Subcutaneous adipose tissue (tissue), 4 donors: Measurements from ENCODE around the gene MT1M. TPM values are rescaled to one million over a fixed set of nuclear protein-coding genes. Genes with fewer than 3 reads are reported as not detected.

ENCODE experiments used
- total RNA-seq, 4 donors: library from RNA; depleted of rRNA; stranded (reverse); fragments of >200 nt; gene quantifications; one replicate each; pipeline ENCODE4 v1.1.0, GENCODE V29; 2016
- TF ChIP-seq, protein P1 (sequence below): fragments of 450-650 bp; IDR thresholded peaks from one replicate; pipeline ENCODE4 v1.5.1; 2016; ENCODE audit warnings: low read depth, mild to moderate bottlenecking, control low read depth, antibody characterized with exemption, moderate library complexity

The MT1M gene
- total RNA-seq, 4 donors from 2014 or later: 15.1 to 485 (median 52.6) TPM

DNA sequence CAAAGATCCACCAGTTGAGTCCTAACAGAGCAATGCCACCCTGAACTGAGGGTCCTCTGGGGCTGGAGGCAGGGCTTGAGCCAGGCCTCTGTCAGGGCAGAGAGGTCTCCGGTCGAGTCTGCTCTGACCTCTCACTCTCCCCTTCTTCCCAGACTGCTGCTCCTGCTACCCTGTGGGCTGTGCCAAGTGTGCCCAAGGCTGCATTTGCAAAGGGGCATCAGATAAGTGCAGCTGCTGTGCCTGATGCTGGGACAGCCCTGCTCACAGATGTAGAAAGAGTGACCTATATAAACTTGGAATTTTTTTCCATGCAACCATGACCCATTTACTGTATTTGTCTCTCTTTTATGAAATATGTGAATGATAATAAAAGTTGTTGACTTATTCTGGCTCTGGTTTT lies 16.8 kb downstream of the MT1M start:
- TF ChIP-seq, protein P1, sequence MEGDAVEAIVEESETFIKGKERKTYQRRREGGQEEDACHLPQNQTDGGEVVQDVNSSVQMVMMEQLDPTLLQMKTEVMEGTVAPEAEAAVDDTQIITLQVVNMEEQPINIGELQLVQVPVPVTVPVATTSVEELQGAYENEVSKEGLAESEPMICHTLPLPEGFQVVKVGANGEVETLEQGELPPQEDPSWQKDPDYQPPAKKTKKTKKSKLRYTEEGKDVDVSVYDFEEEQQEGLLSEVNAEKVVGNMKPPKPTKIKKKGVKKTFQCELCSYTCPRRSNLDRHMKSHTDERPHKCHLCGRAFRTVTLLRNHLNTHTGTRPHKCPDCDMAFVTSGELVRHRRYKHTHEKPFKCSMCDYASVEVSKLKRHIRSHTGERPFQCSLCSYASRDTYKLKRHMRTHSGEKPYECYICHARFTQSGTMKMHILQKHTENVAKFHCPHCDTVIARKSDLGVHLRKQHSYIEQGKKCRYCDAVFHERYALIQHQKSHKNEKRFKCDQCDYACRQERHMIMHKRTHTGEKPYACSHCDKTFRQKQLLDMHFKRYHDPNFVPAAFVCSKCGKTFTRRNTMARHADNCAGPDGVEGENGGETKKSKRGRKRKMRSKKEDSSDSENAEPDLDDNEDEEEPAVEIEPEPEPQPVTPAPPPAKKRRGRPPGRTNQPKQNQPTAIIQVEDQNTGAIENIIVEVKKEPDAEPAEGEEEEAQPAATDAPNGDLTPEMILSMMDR: no peak

DNA sequence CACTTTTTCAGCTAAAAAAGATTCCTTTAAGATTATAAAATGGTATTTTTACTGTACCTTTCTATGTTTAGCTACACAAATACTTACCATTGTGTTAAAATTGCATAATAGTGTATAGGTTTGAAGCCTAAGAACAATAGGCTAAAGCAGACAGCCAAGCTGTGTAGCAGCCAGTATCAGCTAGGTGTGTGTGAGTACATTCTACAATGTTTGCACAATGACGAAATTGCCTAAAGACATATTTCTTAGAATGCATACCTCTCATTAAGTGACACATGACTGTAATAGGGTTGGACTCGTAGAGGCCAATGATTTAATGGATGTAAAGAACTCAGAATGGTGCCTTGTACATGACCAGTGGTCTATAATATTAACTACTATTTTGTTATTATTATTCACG lies 17.4 kb downstream of the MT1M start:
- TF ChIP-seq, protein P1: no peak

DNA sequence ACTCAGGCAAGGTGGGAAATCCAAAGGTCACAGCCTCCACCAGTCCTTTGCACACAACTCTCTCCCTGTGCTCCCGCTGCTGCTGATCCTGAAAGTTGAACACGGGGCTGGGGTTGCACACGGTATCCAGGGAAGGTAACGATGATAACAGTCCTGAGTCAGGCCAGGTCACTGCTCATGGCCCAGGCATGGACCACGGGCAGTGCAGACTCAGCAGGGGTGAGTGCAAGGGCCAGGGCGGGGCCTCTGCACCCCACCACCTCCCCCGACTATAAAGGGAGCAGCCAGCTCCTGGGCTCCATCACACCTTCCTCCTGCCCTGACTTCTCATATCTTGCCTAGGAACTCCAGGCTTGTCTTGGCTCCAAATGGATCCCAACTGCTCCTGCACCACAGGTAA lies 19.1 kb downstream of the MT1M start, which contains the start of gene MT1B:
Gene MT1B (plus strand): TSS at position 301 of the 400 bp plus-strand sequence. CDS start 68 bp downstream, at position 369.
- TF ChIP-seq, protein P1: no peak

DNA sequence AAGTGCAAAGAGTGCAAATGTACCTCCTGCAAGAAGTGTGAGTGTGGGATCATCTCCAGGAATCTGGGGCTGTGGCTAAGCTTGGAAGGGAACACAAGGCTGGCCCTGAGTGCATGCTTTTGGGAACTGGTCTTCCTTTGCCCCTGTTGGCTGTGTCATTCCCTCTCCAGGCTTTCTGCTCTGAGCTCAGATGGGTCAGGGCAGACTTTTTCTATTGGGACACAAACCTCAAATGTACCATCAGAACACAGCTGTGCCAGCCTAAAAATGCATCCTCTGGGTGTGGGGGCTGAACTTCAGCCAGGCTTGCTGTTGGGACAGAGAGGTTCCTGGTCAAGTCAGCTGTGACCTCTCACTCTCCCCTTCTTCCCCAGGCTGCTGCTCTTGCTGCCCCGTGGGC lies 20.1 kb downstream of the MT1M start:
- TF ChIP-seq, protein P1: no peak

DNA sequence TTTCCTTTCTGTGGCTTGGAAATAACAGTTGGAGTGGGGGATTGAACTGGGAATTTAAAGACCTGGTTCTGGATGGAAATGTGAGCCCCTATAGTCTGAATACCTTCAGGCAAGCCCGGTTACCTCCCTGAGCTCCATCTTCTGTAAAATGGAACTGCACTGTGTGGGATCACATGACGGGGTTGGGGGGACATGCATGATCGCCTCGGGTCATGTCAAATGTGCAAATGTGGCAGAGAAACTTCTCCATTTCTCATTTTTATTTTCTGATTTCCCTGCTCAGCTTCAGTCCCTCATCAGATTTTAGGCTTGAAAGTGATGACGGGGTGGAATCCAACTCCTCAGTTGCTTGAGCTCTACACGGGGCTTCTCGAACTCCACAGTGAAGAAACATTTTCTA lies 20.8 kb downstream of the MT1M start:
- TF ChIP-seq, protein P1: no peak

DNA sequence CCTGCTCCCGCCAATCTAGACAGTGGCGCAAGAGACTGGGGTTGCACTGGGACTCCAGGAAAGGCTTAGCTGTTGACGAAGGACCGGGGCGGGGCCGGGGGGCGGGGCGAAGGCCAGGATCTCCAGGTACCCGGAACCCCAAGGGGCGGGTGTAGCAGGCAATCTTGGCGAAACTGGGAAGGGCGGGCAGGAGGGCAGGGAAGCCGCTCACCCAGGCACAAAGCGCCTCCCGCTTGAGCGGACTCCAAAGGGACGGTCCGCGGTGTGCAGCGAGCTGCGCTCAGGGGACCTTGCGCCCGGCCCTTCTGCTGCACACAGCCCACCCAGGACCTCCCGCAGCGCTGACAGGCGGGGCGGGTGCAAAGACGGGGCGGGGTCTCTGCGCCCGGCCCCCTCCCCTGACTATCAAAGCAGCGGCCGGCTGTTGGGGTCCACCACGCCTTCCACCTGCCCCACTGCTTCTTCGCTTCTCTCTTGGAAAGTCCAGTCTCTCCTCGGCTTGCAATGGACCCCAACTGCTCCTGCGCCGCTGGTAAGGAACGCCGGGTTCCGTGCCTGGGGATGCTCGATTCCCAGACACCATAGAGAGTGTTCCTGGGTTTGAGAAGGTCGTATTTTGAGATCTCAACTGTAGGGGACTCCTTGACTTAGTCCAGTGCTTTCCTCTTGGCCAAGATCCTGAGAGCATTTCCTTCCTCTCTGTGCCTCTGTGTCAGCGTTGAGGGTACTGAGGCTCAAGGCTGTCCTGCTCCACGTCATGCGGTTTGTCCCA lies 25.3 kb downstream of the MT1M start, which contains the start of gene MT1F:
Gene MT1F (plus strand): TSS at position 405 of the 772 bp plus-strand sequence. CDS start 100 bp downstream, at position 505.
- TF ChIP-seq, protein P1: no peak

DNA sequence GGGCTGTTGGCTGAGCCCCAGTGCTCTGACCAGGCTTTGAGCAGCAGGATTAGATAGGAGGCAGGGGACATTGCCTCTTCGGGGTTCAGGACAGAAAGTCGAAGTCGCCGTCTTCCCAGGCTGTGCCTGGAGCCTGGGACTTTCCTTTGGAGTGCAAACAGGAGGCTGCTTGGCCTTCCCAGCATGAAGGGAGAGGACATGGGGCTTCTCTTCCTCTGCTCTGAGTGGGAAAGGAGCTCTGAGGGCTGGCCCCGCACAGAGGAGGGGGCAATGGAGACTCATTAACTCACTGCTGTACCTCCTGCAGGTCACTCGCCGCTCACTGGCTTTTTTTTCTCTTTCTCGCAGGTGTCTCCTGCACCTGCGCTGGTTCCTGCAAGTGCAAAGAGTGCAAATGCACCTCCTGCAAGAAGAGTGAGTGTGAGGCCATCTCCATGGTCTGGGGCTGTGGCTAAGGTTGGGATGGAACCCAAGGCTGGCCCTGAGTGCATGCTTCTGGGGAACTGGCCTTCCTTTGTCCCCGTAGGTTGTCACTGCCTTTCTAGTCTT lies 25.9 kb downstream of the MT1M start:
- TF ChIP-seq, protein P1: no peak
